EH (cell line): ENCODE data around the gene NSUN6.
"Not testable (repeated sequence)": the region's sequence is repeated elsewhere in the genome, so short reads cannot be mapped to it uniquely, and the experiment has no call there.

Experiments used
- DNase-seq: peaks from one replicate; pipeline ENCODE4 v3.0.0-alpha.2; 2015; ENCODE audit warnings: low read depth

Gene NSUN6

DNA sequence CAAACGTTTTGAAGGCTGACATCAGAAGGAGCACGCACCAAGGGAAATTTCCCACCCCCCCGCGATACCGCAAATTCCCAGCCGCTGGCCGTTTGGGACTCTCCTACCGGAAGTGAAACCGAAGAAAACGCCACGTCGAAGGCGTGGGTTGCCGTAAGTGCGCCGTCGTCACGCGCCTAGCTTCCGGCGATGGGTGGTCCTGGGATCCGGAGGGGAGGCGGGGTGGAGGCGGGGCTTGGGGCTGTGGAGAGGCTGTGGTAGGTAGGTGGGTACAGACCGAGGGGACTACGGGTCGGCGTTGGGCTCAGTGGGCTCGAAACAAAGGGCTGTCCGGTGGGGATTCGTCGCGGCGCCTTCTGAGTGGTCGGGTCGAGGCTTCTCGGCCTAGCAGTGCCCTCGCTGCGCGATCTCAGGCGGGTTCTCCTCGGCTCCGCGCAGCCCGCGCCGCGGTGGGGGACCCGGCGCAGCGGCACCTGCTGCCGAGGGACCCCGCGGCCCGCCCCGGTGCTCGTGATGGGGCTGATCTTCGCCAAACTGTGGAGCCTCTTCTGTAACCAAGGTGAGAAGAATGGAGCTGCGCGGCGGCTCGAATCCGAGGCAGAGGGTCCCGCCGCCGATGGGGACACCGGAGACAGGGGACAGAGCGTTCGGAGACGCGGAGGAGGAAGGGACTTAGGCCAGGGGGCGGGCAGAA, 7.9 kb upstream of the NSUN6 start, which contains the start of gene ARL5B:
ARL5B (plus strand) TSS at position 307 of the 694 bp plus-strand sequence; CDS start at position 514, 207 bp downstream.
- DNase-seq = peak; percentile 99

DNA sequence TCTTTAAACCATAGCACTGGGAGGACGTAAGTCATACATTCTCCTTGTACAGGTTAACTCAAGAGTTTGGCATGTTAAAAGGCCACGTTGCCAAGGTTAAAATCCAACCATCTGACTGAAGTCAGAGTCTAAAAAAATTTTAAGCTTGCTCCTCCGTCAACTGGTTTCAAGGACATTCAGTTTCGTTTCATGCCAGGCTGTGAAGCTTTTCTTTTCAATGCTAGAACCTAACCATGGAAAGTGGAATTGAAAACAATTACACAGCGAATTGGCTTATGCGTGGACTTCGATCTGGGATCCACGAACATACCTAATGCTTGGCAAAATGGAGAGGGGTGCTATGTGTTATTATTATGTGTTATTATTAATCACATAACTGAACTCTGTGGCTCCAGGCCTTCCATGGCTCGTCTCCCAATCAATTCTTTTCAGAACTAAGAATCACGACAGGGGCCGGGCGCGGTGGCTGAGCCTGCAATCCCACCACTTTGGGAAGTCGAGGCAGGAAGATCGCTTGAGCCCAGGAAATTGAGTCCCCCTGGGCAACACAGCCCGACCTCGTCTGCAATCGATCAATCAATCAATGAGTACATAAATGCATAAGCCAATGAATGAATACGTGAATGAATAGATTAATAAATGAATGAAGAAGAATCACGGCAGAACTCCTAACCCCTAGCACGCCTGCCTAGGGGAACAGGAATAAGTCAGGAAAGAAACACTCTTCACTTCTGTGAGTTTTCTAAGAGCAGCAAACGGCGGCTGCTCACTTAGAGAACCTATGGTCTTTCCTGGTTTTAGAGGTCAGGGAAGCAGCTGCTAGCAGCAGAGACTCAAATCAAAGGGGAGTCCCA, 7.1 kb upstream of the NSUN6 start:
- peak; percentile 56 for DNase-seq

DNA sequence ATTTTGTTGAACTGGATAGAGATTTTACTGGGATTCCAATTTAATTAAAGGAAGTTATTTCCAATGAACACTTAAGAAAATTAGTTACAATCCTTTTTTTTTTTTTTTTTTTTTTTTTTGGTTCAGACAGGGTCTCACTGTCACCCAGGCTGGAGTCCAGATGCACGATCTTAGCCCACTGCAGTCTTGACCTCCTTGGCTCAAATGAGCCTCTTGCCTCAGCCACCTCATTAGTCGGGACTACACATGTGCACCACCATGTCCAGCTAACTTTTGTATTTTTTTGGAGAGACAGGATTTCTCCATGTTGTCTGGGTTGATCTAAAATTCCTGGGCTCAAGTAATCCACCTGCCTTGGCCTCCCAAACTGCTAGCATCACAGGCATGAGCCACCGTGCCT, 5.3 kb upstream of the NSUN6 start:
- no peak for DNase-seq

DNA sequence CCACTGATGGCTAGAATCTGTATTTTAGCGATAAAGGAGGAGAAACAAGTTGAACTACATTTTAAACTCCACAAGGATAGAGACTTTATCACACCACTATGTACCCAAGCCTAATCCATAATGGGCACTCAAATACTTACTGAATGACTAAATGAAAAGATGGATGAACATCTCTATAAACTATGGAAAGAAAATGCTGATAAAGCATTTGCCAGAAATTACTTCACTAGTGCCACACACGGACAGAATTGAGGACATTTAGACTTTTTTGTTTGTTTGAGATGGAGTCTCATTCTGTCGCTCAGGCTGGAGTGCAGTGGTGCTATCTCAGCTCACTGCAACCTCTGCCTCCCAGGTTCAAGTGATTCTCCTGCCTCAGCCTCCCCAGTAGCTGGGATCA, 1.7 kb upstream of the NSUN6 start:
- DNase-seq = no peak

DNA sequence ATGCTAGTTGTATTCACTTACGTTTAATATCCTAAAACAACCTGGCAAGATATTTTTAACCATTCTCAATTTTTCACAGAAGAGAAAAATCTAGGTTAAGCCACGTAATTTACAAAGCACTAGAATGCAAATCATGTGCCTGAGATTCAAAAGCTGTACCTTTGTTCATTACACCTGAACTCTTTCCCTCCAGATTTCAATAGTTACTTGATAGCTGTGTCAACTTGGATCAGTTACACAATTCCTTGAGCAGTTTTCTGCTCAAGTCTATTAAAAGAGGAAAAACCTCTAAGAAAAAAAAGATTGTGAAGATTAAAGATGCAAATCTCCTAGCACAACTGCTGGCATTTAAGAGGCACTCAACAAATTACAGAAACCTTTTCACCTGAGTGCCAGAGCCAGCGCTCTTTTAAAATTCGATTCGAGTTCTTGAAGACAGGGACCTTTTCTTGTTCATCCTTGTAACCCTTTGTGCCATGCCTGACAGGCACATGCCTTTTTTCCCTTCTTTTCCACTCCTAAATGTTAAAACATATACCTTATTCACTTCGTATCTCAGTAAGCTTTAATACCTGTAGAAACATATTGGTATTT, 886 bp downstream of the NSUN6 start:
- no peak for DNase-seq

DNA sequence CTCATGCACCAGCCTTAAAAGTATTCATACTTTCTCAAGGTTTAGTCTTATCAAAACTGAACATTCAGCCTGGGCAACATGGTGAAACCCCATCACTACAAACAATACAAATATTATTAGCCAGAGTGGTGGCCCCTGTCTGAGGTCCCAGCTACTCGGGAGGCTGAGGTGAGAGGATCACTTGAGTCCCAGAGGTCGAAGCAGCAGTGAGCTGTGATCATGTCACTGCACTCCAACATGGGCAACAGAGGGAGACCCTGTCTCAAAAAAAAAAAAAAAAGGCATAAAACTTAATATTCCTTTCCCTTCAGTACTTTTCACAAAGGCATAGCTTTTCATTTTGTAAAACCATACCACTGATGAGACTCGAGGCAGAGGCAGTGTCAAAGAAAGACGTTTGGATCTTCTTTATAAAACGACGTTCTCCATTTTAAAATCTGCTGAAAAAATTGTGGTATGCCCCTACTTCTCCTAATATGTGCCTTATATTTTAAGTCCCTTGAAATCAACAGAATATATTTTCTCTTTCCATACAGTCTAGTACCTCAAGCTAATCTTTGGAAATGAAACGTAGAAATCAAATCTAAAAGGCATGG, 1.9 kb downstream of the NSUN6 start:
- DNase-seq = no peak

DNA sequence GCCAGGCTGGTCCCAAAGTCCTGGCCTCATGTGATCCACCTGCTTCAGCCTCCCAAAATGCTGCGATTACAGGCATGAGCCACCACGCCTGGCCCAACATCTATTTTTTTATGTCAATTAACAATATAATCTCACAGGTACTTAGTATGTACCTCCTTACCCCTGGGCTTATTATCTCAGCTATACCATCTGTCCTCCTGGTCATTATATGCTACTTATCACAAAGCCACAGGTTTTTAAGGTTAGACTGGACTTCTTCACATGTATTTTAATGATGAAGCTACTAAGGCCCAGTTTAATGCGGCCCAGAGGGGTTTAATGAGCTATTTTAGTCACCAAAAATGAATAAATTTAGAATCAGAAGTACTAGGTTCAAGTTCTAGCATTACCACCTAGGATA, 3.4 kb downstream of the NSUN6 start:
- DNase-seq = no peak

DNA sequence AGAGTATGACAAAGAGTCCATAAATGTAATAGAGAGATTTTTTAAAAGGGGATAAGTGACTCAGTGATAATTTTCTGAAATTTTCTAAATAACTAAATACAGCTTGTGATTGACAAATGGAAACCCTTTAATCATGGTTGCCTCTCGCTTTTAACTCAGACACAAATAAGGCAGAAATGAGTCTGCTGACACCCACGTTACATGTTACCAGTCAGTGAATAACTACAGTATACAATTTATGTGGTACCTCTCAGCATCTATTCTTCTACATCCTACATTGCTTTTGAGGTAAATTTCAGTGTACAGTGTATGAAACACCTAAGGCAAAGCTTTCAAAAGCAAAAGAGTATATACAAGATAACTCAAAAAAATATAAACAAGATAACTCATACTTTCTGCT, 4.2 kb downstream of the NSUN6 start:
- DNase-seq = no peak

DNA sequence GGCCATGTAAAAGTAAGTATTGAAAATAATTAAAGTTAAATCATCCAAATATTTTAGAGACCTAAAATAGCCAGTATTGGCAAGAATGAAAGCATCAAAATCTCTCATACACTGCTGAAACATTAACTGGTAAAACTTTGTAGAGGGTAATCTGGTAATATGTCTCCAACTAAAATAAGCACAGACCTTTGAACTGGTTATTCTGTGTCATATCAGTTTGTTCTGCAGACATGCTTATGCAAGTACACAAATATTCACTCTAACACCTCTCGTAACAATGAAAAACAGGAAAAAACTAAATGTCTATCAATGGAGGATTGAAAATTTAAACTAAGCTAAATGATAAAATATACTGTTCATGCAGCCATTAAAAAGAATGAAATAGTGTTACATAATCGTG, 11.7 kb downstream of the NSUN6 start:
- not testable (repeated sequence) for DNase-seq

DNA sequence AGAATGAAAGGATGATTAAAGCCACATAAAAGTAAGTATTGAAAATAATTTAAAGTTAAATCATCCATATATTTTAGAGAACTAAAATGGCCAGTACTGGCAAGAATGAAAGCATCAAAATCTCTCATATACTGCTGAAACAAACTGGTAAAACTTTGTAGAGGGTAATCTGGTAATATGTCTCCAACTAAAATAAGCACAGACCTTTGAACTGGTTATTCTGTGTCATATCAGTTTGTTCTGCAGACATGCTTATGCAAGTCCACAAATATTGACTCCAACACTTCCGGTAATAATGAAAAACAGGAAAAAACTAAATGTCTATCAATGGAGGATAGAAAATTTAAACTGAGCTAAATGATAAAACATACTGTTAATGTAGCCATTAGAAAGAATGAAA, 14.0 kb downstream of the NSUN6 start:
- not testable (repeated sequence) for DNase-seq

DNA sequence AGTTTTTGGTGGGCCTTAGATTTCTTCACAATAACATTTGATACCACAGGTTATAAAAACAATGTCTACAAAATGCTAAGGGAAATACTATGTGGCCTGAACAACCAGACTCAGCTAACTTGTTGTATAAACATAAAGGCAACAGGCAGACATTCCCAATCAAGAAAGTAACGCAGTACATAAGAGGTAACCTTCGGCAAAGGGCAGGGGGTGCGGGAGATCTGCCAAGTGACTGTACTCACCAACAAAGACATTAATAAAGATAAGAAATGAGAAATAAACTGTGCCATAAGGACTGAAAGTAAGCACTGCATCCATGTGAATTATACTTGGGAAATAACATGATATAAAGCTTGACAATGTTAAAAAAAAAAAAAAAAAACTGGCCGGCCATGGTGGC, 15.4 kb downstream of the NSUN6 start:
- no peak for DNase-seq

DNA sequence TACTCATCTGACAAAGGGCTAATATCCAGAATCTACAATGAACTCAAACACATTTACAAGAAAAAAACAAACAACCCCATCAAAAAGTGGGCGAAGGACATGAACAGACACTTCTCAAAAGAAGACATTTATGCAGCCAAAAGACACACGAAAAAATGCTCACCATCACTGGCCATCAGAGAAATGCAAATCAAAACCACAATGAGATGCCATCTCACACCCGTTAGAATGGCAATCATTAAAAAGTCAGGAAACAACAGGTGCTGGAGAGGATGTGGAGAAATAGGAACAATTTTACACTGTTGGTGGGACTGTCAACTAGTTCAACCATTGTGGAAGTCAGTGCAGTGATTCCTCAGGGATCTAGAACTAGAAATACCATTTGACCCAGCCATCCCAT, 18.9 kb downstream of the NSUN6 start:
- DNase-seq = not testable (repeated sequence)

DNA sequence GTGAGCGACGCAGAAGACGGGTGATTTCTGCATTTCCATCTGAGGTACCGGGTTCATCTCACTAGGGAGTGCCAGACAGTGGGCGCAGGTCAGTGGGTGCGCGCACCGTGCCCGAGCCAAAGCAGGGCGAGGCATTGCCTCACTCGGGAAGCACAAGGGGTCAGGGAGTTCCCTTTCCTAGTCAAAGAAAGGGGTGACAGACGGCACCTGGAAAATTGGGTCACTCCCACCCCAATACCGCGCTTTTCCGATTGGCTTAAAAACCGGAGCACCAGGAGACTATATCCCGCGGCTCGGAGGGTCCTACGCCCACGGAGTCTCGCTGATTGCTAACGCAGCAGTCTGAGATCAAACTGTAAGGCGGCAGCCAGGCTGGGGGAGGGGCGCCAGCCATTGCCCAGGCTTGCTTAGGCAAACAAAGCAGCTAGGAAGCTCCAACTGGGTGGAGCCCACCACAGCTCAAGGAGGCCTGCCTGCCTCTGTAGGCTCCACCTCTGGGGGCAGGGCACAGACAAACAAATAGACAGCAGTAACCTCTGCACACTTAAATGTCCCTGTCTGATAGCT, 23.9 kb downstream of the NSUN6 start:
- peak; percentile 74 for DNase-seq

DNA sequence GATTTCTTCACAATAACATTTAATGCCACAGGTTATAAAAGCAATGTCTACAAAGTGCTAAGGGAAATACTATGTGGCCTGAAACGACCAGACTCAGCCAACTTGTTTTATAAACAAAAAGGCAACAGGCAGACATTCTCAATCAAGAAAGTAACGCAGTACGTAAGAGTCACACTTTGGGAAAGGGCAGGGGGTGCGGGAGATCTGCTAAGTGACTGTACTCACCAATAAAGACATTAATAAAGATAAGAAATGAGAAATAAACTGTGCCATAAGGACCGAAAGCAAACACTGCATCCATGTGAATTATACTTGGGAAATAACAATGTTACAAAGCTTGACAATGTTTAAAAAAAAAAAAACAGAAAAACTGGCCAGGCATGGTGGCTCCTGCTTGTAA, 25.5 kb downstream of the NSUN6 start:
- no peak for DNase-seq

DNA sequence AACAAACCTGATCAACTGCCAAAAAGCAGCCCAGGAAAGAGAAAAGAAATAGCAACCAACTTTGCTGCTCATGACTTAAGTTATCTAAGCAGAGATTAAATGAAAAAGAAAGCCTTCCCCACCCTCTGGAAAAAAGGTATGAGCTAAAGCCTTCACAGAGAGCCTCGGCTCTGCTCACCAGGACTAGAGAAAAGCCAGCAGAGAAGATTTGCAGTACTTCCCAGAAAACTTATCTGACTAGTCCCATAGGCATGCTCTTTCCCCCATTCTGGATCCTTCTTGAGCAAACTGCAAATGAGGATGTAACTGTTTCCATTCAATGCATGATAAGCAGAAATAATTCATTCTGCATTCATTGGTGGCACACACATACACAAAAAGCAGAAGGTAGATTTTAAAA, 27.7 kb downstream of the NSUN6 start:
- peak; percentile 49 for DNase-seq

DNA sequence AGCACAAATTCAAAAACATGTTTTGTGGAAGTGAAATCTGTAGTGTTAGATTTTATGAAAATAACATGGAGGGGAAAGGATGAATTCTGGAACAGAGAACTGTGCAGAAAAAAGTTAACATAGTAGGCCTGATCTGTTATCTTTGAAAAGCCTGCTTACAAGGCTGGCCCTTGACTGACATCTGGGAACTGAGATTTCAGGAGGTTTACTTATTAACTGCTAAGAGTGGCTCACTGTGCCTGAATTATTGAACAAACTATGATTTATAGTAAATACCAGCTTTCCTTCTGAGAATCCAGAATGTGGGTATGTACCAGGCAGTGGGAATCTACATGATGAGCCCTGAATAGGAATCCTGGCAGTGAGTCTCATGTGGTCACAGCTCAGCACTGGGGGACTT, 30.5 kb downstream of the NSUN6 start:
- DNase-seq = no peak

DNA sequence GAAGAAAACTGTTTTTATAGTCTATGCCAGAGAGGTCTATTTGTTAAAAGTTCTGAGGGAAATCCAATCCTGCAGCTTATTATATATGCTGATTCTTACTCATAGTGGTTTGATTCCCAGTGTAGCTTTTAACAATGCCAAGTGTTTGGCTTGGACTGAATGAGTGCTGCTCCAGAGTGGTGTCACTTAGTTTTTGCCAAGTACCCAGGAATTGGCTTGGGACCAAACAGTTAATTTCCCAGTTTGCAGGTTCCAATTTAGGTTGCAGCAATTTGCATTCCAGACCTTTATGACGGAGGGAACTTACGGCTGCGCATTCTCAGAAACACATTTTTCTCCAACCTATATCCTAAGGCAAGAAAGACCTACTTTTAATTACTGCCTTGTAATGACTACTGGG, 32.4 kb downstream of the NSUN6 start:
- no peak for DNase-seq

DNA sequence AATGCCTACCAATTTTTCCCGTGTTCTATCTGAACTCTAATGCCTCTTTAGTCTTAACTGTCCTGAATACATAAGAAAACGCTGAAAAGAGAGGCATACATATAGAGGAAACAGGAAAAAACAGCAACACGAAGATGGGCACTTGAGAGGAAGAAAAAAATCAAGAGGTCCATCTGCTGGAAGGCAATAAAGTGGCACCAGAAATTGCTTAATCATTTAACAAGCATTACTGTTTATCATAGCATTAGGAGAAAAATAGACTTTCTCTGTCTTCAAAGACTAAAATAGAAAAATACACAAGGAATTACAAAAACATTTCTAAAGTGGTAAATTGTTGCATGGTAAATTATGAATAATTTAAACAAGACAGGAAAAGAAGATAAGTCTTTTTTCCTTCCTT, 35.0 kb downstream of the NSUN6 start:
- DNase-seq = peak; percentile 14

DNA sequence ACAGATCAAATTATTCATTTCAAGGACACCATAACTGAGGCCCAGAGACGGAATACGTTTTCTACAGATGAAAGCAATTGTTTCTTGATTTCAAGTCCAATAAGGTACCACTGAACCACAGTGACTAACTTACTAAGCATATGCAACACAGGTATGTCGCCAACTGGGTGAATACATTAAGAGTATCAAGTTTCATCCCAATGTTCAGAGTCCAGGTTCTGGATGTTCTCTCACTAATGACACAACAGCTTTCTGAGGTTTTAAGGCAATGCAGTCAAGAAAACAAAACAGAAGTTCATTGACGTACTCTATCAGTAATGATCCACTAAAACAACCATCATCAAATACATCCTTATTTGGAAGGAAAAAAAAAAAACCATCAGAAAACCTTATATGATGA, 35.8 kb downstream of the NSUN6 start:
- no peak for DNase-seq

DNA sequence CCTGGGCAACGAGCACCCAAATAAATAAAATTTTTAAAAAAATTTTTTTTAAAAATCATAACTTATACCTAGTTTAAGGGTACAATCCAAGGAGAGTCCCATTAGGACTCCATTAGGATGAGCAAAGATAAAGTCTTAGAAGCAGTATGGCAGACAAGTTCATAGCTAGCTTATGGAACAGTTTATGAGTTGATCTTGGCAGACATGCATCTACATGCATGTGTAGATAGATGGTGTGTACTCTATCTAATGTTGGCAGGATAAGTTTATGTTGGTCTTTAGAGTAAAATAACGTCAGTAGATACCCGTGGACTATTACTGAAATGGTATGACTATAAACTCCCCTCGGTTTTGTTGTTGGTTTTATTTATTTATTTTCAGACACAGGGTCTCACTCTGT, 40.2 kb downstream of the NSUN6 start:
- DNase-seq = no peak

DNA sequence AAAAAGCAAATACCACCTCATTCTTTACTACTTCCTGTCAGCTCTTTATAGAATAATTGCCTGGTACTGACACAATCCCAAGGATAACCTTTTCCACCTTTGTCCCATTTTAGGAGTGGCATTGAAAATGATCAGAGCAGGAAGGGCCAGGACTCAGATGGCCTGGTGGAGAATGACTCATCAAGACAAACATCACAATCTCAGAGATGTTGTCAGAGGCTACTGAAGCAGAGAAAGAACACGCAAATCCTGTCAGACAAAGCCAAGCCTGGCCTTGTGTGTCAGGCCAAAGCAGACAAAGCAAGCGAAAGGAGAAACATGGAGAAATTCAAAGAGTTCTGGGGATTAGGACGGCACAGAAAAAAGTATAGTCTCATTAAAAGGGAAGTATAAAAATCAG, 40.9 kb downstream of the NSUN6 start:
- peak; percentile 77 for DNase-seq

DNA sequence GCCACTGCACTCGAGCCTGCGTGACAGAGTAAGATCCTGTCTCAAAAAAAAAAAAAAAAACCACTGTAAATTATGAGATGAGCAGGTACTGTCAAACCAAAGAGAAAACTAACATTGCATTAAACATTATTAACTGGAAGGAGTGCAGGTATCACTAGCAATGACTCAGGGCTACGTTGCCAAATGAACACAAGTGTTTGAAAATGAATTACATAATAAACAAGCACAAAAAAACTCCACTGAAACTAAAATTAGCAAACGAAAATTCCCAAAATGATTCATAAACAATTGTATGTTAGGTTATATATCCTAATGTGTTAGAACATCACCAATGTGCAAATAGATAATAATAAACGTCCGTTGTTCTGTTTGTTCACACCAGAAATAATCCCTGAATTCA, 42.8 kb downstream of the NSUN6 start:
- DNase-seq = no peak
